Neural progenitor cell (in vitro differentiated cells): ENCODE results near the gene LRBA. TPM values are rescaled to one million over a fixed set of nuclear protein-coding genes. Genes with fewer than 3 reads are reported as not detected.
"Not testable (repeated sequence)": the region's sequence is repeated elsewhere in the genome, so short reads cannot be mapped to it uniquely, and the experiment has no call there.

Source experiments
- DNase-seq: peaks from one replicate; pipeline ENCODE4 v3.0.0-alpha.2; 2016; ENCODE audit warnings: low spot score
- H2AFZ ChIP-seq: fragments of 200-600 bp; sonication (generic); replicated peaks from 2 replicates; pipeline ENCODE4 v1.6.1; 2016; ENCODE audit warnings: antibody characterized with exemption
- H3F3A ChIP-seq: fragments of 200-600 bp; sonication (generic); 2 replicates; pipeline ENCODE4 v1.6.1; 2016; ENCODE audit warnings: antibody characterized with exemption, low read depth
- H3K27ac ChIP-seq: fragments of 200-600 bp; sonication (generic); 2 replicates; pipeline ENCODE4 v1.5.1; 2016; ENCODE audit warnings: mild to moderate bottlenecking
- H3K27me3 ChIP-seq: fragments of 200-600 bp; sonication (generic); 2 replicates; pipeline ENCODE4 v1.6.1; 2016; ENCODE audit warnings: mild to moderate bottlenecking, moderate library complexity
- H3K36me3 ChIP-seq: fragments of 200-600 bp; sonication (generic); 2 replicates; pipeline ENCODE4 v1.5.1; 2016
- H3K4me1 ChIP-seq: fragments of 200-600 bp; sonication (generic); 2 replicates; pipeline ENCODE4 v1.6.1; 2016; ENCODE audit warnings: mixed run types
- H3K4me2 ChIP-seq: fragments of 200-600 bp; sonication (generic); 2 replicates; pipeline ENCODE4 v1.6.1; 2016
- H3K4me3 ChIP-seq: fragments of 200-600 bp; sonication (generic); 2 replicates; pipeline ENCODE4 v1.5.1; 2016
- H3K79me2 ChIP-seq: fragments of 200-600 bp; sonication (generic); 2 replicates; pipeline ENCODE4 v1.6.1; 2016; ENCODE audit warnings: low read depth
- H3K9ac ChIP-seq: fragments of 200-600 bp; sonication (generic); 2 replicates; pipeline ENCODE4 v1.6.1; 2016
- H3K9me3 ChIP-seq: fragments of 200-600 bp; sonication (generic); 2 replicates; pipeline ENCODE4 v1.5.1; 2016; ENCODE audit warnings: low read depth
- H4K20me1 ChIP-seq: fragments of 200-600 bp; sonication (generic); 2 replicates; pipeline ENCODE4 v1.6.1; 2016; ENCODE audit warnings: low read depth
- H3K27ac Mint-ChIP-seq: 3 replicates; pipeline ENCODE4 v1.8.0; 2021; ENCODE audit warnings: mixed read lengths
- H3K27me3 Mint-ChIP-seq: 2 replicates; pipeline ENCODE4 v1.8.0; 2022; ENCODE audit warnings: low read depth, mild to moderate bottlenecking, inconsistent platforms, moderate library complexity, mixed read lengths; ENCODE audit not compliant: insufficient read depth
- H3K36me3 Mint-ChIP-seq: 3 replicates; pipeline ENCODE4 v1.8.0; 2021; ENCODE audit warnings: mixed read lengths
- H3K4me1 Mint-ChIP-seq: 3 replicates; pipeline ENCODE4 v1.8.0; 2021; ENCODE audit warnings: mixed read lengths
- H3K4me3 Mint-ChIP-seq: 3 replicates; pipeline ENCODE4 v1.8.0; 2021; ENCODE audit warnings: mild to moderate bottlenecking, moderate library complexity, mixed read lengths
- H3K9me3 Mint-ChIP-seq: 3 replicates; pipeline ENCODE4 v1.8.0; 2020; ENCODE audit warnings: mixed read lengths
- EZH2 ChIP-seq: fragments of 200-600 bp; sonication (generic); IDR thresholded peaks from 2 replicates; pipeline ENCODE4 v1.6.1; 2017; ENCODE audit warnings: antibody characterized with exemption, mild to moderate bottlenecking, moderate library complexity
- EZH2phosphoT487 ChIP-seq: fragments of 200-600 bp; sonication (generic); IDR thresholded peaks from 2 replicates; pipeline ENCODE4 v1.6.1; 2017; ENCODE audit warnings: antibody characterized with exemption
- total RNA-seq: library from RNA; depleted of rRNA; stranded (reverse); fragments of >200 nt; gene quantifications from 2 replicates; pipeline ENCODE4 v1.2.3, GENCODE V29; 2015; ENCODE audit warnings: low replicate concordance
- TF ChIP-seq, protein P1 (sequence below): fragments of 200-600 bp; sonication (generic); IDR thresholded peaks from 2 replicates; pipeline ENCODE4 v1.5.1; 2017; ENCODE audit warnings: antibody characterized with exemption, mild to moderate bottlenecking

Gene LRBA
- total RNA-seq, 1 donor from 2014 or later, result 111 TPM

- DNase-seq, result no peak
- peaks cover 5% of the 10 kb centered on the region for H3K4me1 ChIP-seq
- no peak for TF ChIP-seq EZH2
- no peak for TF ChIP-seq EZH2phosphoT487
- H2AFZ ChIP-seq, result no peak overlapping the region
- Mint-ChIP-seq H3K9me3 (no peaks in the 10 kb centered on the region), H3K27ac (no peak overlapping the region), H3K4me3 (no peak overlapping the region), H3K36me3 (peaks cover 2% of the 10 kb centered on the region), H3K27me3 (peaks cover 2% of the 10 kb centered on the region), H3K4me1 (no peaks in the 10 kb centered on the region)
- H3F3A ChIP-seq, result no peaks in the 10 kb centered on the region
- H3K9me3 ChIP-seq, result no peaks in the 10 kb centered on the region
- H3K27me3 ChIP-seq, result no peaks in the 10 kb centered on the region
- H3K79me2 ChIP-seq, result no peaks in the 10 kb centered on the region
- no peak overlapping the region for H3K4me2 ChIP-seq
- no peak overlapping the region for H3K4me3 ChIP-seq
- no peaks in the 10 kb centered on the region for H3K36me3 ChIP-seq
- H3K9ac ChIP-seq, result no peak overlapping the region
- no peaks in the 10 kb centered on the region for H4K20me1 ChIP-seq
- no peak overlapping the region for H3K27ac ChIP-seq
Observed at GRCh38 chr4:150750824-150751223, 264.3 kb downstream of the LRBA start.

DNA sequence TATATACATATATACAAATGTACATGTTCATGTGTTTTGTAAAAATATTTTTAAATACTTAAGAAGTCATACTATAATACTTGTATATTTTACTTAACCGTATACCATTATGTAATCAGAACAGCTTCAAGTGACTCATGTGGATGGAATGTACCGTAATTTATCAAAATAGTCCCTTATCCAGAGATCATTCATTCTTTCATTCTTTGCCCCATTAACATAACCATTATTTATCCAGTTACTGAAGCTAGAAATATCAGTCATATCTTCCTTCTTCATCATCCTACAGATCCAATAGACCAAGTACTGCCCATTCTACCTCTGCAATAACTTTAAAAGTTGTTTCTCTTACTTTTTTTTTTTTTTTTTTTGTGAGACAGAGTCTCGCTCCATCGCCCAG, 268.9 kb downstream of the LRBA start:
- peaks cover 2% of the 10 kb centered on the region for H3K27me3 Mint-ChIP-seq
- H3K4me1 Mint-ChIP-seq, result no peaks in the 10 kb centered on the region
- no peak overlapping the region for H2AFZ ChIP-seq
- H4K20me1 ChIP-seq, result no peaks in the 10 kb centered on the region
- TF ChIP-seq, protein P1, sequence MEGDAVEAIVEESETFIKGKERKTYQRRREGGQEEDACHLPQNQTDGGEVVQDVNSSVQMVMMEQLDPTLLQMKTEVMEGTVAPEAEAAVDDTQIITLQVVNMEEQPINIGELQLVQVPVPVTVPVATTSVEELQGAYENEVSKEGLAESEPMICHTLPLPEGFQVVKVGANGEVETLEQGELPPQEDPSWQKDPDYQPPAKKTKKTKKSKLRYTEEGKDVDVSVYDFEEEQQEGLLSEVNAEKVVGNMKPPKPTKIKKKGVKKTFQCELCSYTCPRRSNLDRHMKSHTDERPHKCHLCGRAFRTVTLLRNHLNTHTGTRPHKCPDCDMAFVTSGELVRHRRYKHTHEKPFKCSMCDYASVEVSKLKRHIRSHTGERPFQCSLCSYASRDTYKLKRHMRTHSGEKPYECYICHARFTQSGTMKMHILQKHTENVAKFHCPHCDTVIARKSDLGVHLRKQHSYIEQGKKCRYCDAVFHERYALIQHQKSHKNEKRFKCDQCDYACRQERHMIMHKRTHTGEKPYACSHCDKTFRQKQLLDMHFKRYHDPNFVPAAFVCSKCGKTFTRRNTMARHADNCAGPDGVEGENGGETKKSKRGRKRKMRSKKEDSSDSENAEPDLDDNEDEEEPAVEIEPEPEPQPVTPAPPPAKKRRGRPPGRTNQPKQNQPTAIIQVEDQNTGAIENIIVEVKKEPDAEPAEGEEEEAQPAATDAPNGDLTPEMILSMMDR, result no peak
- H3F3A ChIP-seq, result no peaks in the 10 kb centered on the region
- H3K79me2 ChIP-seq, result no peaks in the 10 kb centered on the region
- DNase-seq, result no peak
- no peaks in the 10 kb centered on the region for H3K9me3 ChIP-seq
- no peaks in the 10 kb centered on the region for H3K36me3 ChIP-seq
- H3K9ac ChIP-seq, result no peak overlapping the region
- H3K4me2 ChIP-seq, result no peak overlapping the region
- H3K4me3 ChIP-seq, result no peak overlapping the region
- H3K9me3 Mint-ChIP-seq, result no peaks in the 10 kb centered on the region
- no peak overlapping the region for H3K27ac Mint-ChIP-seq
- H3K4me3 Mint-ChIP-seq, result no peak overlapping the region
- no peak overlapping the region for H3K27ac ChIP-seq
- H3K36me3 Mint-ChIP-seq, result peaks cover 2% of the 10 kb centered on the region
- peaks cover 5% of the 10 kb centered on the region for H3K4me1 ChIP-seq
- H3K27me3 ChIP-seq, result no peaks in the 10 kb centered on the region

- H3K27me3 Mint-ChIP-seq, result peaks cover 2% of the 10 kb centered on the region
- no peaks in the 10 kb centered on the region for H3K4me1 Mint-ChIP-seq
- H4K20me1 ChIP-seq, result no peaks in the 10 kb centered on the region
- no peaks in the 10 kb centered on the region for H3K36me3 ChIP-seq
- no peaks in the 10 kb centered on the region for H3K9me3 ChIP-seq
- H3K36me3 Mint-ChIP-seq, result peaks cover 5% of the 10 kb centered on the region
- H3K4me3 ChIP-seq, result no peak overlapping the region
- H3K4me3 Mint-ChIP-seq, result no peak overlapping the region
- H3K9ac ChIP-seq, result no peak overlapping the region
- no peaks in the 10 kb centered on the region for H3K79me2 ChIP-seq
- H3K27ac ChIP-seq, result no peak overlapping the region
- no peak overlapping the region for H3K4me2 ChIP-seq
- H3K27ac Mint-ChIP-seq, result no peak overlapping the region
- TF ChIP-seq, protein P1, result no peak
- TF ChIP-seq EZH2 (no peak), EZH2phosphoT487 (no peak)
- H3F3A ChIP-seq, result peaks cover 4% of the 10 kb centered on the region
- H3K9me3 Mint-ChIP-seq, result peaks cover 3% of the 10 kb centered on the region
- no peak for DNase-seq
- H3K4me1 ChIP-seq, result peaks cover 5% of the 10 kb centered on the region
- H3K27me3 ChIP-seq, result no peaks in the 10 kb centered on the region
- H2AFZ ChIP-seq, result no peak overlapping the region
Observed at GRCh38 chr4:150744570-150744969, 270.5 kb downstream of the LRBA start.

DNA sequence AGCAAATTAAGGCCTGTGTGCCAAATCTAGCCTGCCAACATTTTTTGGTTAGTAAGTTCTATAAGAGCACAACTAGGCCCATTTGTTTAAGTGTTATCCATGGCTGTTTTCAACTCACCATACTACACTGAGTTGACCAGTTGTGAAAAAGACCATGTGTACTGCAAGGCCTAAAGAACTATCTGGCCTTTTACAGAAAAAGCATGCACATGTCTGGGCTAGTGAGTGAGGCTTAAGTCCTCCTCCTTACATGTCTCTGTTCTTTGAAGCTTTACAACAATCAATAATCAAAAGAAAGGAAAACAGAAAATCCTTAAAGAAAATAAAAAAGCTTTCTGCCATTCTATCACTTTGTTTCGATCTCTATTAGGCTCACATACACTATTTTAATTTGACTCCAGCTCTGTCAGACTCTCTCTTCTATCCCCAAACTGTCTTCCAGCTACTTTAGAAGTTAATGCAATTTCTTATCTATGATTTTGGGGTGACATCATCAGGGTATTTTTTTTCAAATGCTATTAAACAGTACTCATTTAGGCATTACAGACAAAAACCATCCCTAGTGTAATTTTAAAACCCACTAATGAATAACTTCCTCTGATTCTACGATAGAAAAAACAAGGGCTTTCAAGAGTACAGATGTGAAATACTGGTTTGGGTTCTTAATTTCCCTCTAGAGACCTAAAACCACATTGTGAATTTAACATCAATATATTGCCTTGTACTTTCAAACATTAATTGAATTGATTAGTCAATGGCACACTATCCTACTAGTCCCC, 271.3 kb downstream of the LRBA start:
- H2AFZ ChIP-seq, result no peak overlapping the region
- H3K27ac ChIP-seq, result no peak overlapping the region
- H3K9me3 ChIP-seq, result no peaks in the 10 kb centered on the region
- no peaks in the 10 kb centered on the region for H3K4me1 Mint-ChIP-seq
- H3K4me2 ChIP-seq, result no peak overlapping the region
- no peaks in the 10 kb centered on the region for H3K27me3 ChIP-seq
- no peak overlapping the region for H3K4me3 Mint-ChIP-seq
- H3K4me1 ChIP-seq, result peaks cover 2% of the 10 kb centered on the region
- peaks cover 2% of the 10 kb centered on the region for H3K27me3 Mint-ChIP-seq
- H3K36me3 ChIP-seq, result no peaks in the 10 kb centered on the region
- H4K20me1 ChIP-seq, result no peaks in the 10 kb centered on the region
- H3K27ac Mint-ChIP-seq, result no peak overlapping the region
- TF ChIP-seq, protein P1, result no peak
- TF ChIP-seq EZH2 (no peak), EZH2phosphoT487 (no peak)
- H3F3A ChIP-seq, result peaks cover 4% of the 10 kb centered on the region
- no peak for DNase-seq
- no peak overlapping the region for H3K9ac ChIP-seq
- H3K79me2 ChIP-seq, result no peaks in the 10 kb centered on the region
- H3K36me3 Mint-ChIP-seq, result peaks cover 5% of the 10 kb centered on the region
- no peak overlapping the region for H3K4me3 ChIP-seq
- H3K9me3 Mint-ChIP-seq, result peaks cover 3% of the 10 kb centered on the region

- not testable (repeated sequence) for H3K36me3 Mint-ChIP-seq, H3K27me3 ChIP-seq
Observed at GRCh38 chr4:150742930-150743329, 272.2 kb downstream of the LRBA start.

More at GRCh38 chr4:150742930-150743329, 272.2 kb downstream of the LRBA start:
- H3K9me3 ChIP-seq, H2AFZ ChIP-seq, H3K27me3 Mint-ChIP-seq, H3K4me1 Mint-ChIP-seq, H3F3A ChIP-seq, H3K4me3 Mint-ChIP-seq, H3K9me3 Mint-ChIP-seq, H3K9ac ChIP-seq, H3K36me3 ChIP-seq, H3K4me1 ChIP-seq, H4K20me1 ChIP-seq, H3K4me3 ChIP-seq, H3K4me2 ChIP-seq, H3K27ac ChIP-seq, H3K27ac Mint-ChIP-seq, DNase-seq, H3K79me2 ChIP-seq: not testable (repeated sequence)
